ENCODE measurements around the gene CCT8L2.
"Not testable (repeated sequence)": the region's sequence is repeated elsewhere in the genome, so short reads cannot be mapped to it uniquely, and the experiment has no call there.

Gene CCT8L2

DNA sequence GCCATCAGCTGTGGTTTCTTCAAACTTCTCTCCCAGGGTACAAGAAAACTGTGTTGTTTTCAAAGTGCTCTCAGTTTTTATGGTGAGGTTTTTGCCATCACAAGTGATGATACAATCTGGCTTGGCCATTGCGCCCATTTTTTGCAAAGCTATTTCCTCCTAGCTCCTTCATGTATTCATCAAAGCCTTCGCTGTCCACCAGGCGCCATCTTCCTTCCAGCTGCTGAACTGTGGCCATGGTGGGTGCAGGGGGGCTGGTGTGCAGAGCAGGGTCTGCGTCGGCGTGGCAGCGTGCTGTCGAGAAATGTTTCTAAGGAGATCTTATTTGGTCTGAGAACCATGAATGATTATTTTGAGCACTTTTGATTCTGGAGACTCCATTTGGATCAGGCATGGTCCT, 2.6 kb upstream of the CCT8L2 start:
- not testable (repeated sequence) for DNase-seq (ENCODE audit: low read depth)

DNA sequence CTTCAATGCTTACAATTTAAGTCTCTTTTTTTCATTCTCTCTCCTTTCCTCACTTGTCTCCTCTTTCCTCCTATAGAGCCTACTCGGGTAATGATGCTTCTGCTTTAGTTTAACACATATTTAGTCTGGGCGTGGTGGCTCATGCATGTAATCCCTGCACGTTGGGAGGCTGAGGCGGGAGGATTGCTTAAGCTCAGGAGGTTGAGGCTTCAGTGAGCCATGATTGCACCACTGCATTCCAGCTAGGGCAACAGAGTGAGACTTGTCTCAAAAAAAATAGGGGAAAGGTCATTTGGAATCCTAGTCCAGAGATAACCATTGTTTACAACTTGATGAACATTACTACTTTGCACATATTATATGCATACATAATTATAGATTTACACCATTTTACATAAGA, 1.4 kb upstream of the CCT8L2 start:
- DNase-seq (ENCODE audit: low read depth), result no peak

GRCh38 chr22:16592231-16592630, 379 bp downstream of the CCT8L2 start:
- DNase-seq (ENCODE audit: low read depth), result not testable (repeated sequence)

DNA sequence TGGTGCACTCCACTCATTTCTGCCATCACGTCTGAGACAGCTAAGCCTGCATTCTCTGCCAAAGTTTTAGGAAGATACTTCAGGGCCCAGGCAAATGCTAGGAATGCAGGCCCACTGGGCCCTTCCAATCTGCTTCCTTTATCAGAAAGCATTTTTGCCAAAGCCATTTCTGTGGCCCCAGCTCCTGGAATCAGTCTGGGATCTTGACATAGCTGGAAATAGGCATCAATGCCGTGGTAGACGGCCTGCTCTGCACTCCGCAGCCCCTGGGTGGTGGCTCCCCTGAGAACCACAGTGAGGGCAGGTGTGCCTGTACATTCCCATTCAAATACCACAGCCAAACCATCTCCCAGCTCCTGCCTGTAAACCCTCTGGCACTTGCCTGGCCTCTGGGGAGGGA, 1.5 kb downstream of the CCT8L2 start:
- not testable (repeated sequence) for DNase-seq (ENCODE audit: low read depth)

DNA sequence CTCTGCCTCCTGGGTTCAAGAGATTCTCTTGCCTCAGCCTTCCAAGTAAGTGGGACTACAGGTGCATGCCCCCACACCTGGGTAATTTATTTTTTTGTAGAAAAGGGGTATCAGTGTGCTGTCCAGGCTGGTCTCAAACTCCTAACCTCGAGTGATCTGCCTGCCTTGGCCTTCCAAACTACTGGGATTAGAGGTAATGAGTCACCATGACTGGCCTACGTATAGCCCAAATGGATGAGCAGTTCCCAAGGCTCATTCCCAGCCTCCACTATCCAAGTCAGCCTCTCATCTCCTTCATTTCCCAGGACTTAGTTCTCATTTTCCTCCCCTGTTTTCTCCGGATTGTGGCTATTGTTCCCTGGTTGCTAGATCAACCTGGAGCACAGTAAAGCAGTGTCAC, 5.6 kb downstream of the CCT8L2 start:
- no peak for DNase-seq (ENCODE audit: low read depth)

GRCh38 chr22:16586170-16586569, 6.4 kb downstream of the CCT8L2 start:
- no peak for DNase-seq (ENCODE audit: low read depth)

DNA sequence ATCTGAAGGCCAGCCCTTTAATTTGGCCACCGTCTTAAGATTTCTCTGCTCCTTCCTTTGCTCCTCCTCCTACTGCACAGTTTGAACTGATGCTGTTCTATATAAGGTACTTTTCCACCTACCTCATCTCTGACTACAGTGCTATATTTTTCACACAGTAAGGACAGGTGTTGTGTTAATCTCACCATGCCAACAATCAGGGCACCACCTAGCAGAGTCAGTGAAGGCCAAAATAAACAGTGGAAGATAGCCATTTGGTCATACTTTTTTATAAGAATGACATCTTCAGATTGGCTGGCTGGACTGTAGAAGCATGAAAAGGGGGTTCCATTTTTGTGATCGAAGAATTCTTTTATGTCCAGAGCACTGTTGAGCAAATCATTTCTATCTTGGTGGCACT, 11.7 kb downstream of the CCT8L2 start:
- not testable (repeated sequence) for DNase-seq (ENCODE audit: low read depth)

DNA sequence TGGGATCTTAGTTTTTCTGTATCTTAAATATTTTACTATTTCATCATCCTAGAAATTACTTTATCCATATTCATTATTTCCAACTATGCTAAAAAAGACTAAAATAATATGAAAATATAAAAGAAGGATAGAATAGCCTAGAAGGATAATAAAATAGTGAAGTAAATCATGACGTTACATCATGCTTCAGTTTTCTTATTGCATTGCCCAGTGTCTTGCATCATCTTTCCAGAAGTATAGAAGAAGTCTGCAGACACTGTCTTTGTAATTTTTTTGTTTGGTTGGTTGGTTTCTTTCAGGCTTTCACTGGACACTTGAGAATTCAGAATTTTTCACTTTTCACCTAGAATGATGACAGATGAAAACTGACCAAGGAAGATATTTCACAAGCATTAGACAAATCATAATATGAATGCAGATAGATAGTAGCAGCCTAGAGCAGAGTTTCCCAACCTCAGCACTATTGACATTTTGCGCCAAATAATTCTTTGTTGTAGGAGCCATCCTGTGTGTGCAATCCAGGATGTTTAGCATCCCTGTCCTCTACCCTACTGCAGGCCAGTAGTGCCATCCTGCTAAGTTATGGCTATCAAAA, 23.3 kb downstream of the CCT8L2 start:
- DNase-seq (ENCODE audit: low read depth), result not testable (repeated sequence)

DNA sequence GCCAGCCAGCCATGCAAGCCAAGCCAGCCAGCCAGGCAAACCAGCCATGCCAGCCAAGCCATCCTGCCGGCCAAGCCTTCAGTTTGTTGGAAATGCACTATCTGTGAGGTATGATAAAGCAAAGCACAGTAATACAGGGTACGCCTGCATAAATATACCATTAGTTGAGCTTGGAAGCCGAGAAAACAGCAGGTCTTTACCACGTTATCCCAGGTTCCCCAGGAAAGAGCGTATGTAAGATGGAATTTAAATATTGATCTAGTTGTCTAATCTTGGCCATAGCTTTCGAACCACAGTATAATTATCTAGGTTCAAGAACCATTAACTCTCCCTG, 24.2 kb downstream of the CCT8L2 start:
- DNase-seq (ENCODE audit: low read depth), result no peak

GRCh38 chr22:16567617-16568424, 24.8 kb downstream of the CCT8L2 start:
- DNase-seq (ENCODE audit: low read depth), result not testable (repeated sequence)

- not testable (repeated sequence) for DNase-seq (ENCODE audit: low read depth)
Measured at GRCh38 chr22:16566421-16567151, 26.0 kb downstream of the CCT8L2 start.

GRCh38 chr22:16565585-16566420, 26.8 kb downstream of the CCT8L2 start:
- DNase-seq (ENCODE audit: low read depth), result not testable (repeated sequence)

DNA sequence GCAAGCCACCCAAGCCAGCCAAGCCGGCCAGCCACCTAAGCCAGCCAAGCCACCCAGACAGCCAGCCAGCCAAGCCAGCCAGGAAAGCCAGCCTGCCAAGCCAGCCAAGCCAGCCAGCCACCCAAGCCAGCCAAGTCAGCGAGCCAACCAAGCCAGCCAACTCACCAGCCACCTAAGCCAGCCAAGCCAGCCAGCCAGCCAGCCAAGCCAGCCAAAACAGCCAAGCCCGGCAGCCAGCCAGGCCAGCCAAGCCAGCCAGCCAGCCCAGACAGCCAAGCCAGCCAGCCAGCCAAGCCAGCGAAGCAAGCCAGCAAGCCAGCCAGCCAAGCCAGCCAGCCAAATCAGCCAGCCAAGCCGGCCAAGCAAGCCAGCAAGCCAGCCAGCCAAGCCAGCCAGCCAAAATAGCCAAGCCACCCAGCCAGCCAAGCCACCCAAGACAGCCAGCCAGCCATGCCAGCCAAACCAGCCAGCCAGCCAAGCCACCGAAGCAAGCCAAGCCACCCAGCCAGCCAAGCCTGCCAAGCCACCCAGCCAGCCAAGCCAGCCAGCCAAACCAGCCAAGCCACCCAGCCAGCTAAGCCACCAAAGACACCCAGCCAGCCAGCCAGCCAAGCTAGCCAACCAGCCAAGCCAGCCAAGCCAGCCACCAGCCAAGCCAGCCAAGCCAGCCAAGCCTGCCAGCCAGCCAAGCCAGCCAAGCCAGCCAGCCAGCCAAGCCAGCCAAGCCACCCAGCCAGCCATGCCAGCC, 27.6 kb downstream of the CCT8L2 start:
- not testable (repeated sequence) for DNase-seq (ENCODE audit: low read depth)

GRCh38 chr22:16563555-16564520, 28.8 kb downstream of the CCT8L2 start:
- no peak for DNase-seq (ENCODE audit: low read depth)

DNA sequence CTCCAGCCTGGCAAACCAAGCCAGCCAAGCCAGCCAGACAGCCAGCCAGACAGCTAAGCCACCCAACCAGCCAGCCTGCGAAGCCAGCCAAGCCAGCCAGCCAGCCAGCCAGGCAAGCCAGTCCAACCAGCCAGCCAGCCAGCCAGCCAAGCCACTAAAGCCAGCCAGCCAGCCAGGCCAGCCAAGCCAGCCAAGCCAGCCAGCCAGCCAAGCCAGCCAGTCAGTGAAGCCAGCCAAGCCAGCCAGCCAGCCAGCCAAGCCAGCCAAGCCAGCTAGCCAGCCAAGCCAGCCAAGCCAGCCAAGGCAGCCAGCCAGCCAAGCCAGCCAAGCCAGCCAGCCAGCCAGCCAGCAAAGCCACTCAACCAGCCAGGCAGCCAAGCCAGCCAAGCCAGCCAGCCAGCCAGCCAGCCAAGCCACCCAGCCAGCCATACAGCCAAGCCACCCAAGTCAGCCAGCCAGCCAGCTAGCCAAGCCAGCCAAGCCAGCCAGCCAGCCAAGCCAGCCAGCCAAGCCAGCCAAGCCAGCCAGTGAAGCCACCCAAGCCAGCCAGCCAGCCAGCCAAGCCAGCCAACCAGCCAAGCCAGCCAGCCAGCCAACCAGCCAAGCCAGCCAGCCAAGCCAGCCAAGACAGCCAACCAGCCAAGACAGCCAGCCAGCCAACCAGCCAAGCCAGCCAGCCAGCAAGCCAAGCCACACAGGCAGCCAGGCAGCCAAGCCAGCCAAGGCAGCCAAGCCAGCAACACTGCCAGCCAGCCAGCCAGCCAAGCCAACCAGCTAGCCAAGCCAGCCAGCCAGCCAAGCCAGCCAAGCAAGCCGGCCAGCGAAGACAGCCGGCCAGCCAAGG, 29.7 kb downstream of the CCT8L2 start:
- no peak for DNase-seq (ENCODE audit: low read depth)

DNA sequence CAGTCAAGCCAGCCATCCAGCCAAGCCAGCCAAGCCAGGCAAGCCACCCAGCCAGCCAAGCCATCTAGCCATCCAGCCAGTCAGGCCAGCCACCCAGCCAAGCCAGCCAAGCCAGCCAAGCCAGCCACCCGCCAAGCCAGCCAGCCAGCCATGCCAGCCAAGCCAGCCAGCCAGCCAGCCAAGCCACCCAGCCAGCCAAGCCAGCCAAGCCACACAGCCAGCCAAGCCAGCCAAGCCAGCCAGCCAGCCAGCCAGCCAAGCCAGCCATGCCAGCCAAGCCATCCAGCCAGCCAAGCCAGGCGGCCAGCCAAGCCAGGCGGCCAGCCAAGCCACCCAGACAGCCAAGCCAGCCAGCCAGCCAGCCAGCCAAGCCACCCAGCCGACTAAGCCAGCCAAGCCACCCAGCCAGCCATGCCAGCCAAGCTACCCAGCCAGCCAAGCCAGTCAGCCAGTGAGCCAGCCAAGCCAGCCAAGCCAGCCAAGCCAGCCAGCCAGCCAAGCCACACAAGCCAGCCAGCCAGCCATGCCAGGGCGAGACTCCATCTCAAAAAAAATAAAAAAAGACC, 31.4 kb downstream of the CCT8L2 start:
- not testable (repeated sequence) for DNase-seq (ENCODE audit: low read depth)

GRCh38 chr22:16560651-16561050, 32.0 kb downstream of the CCT8L2 start:
- not testable (repeated sequence) for DNase-seq (ENCODE audit: low read depth)

- DNase-seq (ENCODE audit: low read depth), result not testable (repeated sequence)
Measured at GRCh38 chr22:16559996-16560395, 32.6 kb downstream of the CCT8L2 start.

Measured in activated T-helper 9 cell treated with anti-CD3 and anti-CD28 coated beads, Interleukin-2, amount 50 U/mL, for 16 hours (primary cell).